Aorta (tissue), 5 donors: ENCODE results near the gene DGKQ. TPM values are rescaled to one million over a fixed set of nuclear protein-coding genes. Genes with fewer than 3 reads are reported as not detected.
"Not testable (repeated sequence)": the region's sequence is repeated elsewhere in the genome, so short reads cannot be mapped to it uniquely, and the experiment has no call there.

Source experiments
- ATAC-seq: fragments of 200-7000 bp; cut with Tn5 transposase; one replicate; pipeline ENCODE4 v1.9.1; 2022; ENCODE audit warnings: moderate library complexity; ENCODE audit not compliant: low FRiP score
- DNase-seq, 2 donors: peaks; one replicate each; pipeline ENCODE4 v3.0.0-alpha.2; 2020
- H3K27ac ChIP-seq, 2 donors: one replicate each; pipeline ENCODE4 v1.5.1; 2013; ENCODE audit warnings: low read length in 2 of 2, mild to moderate bottlenecking in 2 of 2, moderate library complexity in 2 of 2, control low read depth in 1 of 2, inconsistent platforms in 1 of 2, low read depth in 1 of 2
- H3K27me3 ChIP-seq, 2 donors: one replicate each; pipeline ENCODE4 v1.6.1; 2013; ENCODE audit warnings: control low read depth in 1 of 2, low read length in 1 of 2, mild to moderate bottlenecking in 1 of 2, moderate library complexity in 1 of 2; ENCODE audit not compliant: insufficient read depth in 2 of 2, control insufficient read depth in 1 of 2
- H3K36me3 ChIP-seq, 2 donors: one replicate each; pipeline ENCODE4 v1.6.1; 2013; ENCODE audit warnings: control low read depth in 1 of 2, low read length in 1 of 2, mild to moderate bottlenecking in 1 of 2; ENCODE audit not compliant: insufficient read depth in 2 of 2, control insufficient read depth in 1 of 2
- H3K4me1 ChIP-seq, 2 donors: one replicate each; pipeline ENCODE4 v1.6.1; 2013; ENCODE audit warnings: low read length in 2 of 2, control low read depth in 1 of 2, mild to moderate bottlenecking in 1 of 2, moderate library complexity in 1 of 2; ENCODE audit not compliant: insufficient read depth in 2 of 2, control insufficient read depth in 1 of 2
- H3K4me3 ChIP-seq, 2 donors: one replicate each; pipeline ENCODE4 v1.5.1; 2013; ENCODE audit warnings: low read length in 2 of 2, control low read depth in 1 of 2, mild to moderate bottlenecking in 1 of 2
- H3K9me3 ChIP-seq: one replicate; pipeline ENCODE4 v1.6.1; 2013; ENCODE audit warnings: mild to moderate bottlenecking, low read length; ENCODE audit not compliant: control insufficient read depth
- WGBS, 2 donors: extraction: QIAGEN DNeasy Blood & Tissue Kit; methylation state at CpG; one replicate each; pipeline ENCODE4 v1.1.7; 2013; 5-methylcytosine and 5-hydroxymethylcytosine counted together
- intact Hi-C, 2 donors: fragments of 100-400 bp; cut with DNase I; formaldehyde crosslinking; loops; one replicate each; pipeline versions ENCODE4 v1.14.2 to v1.15.0; 2022
- polyA plus RNA-seq, 2 donors: library from polyadenylated mRNA; stranded (reverse); fragments of 200-250 nt; gene quantifications; one replicate each; pipeline ENCODE4 v1.2.3, GENCODE V29; 2013
- total RNA-seq, 2 donors: library from RNA; stranded (reverse); fragmentation: NEBNext Ultra II Directional; extraction: Animal tissue kit (Norgen Biotek cat#: 25700); gene quantifications; one replicate each; pipeline ENCODE4 v1.2.1, GENCODE V29; 2021
- donor health status: healthy with polysubstance abuse.
- donor health status: Bipolar disorder and iron deficiency.
- donor health status: DM: no; HTN: no; CAD: no.
- donor health status: DM: no; HTN: no; CAD: no.
- donor health status: DM: yes; HTN: yes; CAD: no.

Gene DGKQ
- total and polyA plus RNA-seq, 4 donors, result 5.4 to 14.2 (median 12.3) TPM

GRCh38 chr4:945274-946102 lies 27.9 kb downstream of the DGKQ start:
- DNase-seq (no peak), ATAC-seq (no peak)
- no peaks in the 10 kb centered on the region for H3K36me3 ChIP-seq
- no peak overlapping the region for H3K4me3 ChIP-seq
- intact Hi-C loops, result no loop called here
- no peak overlapping the region for H3K27ac ChIP-seq
- H3K9me3 ChIP-seq, result no peaks in the 10 kb centered on the region
- no peaks in the 10 kb centered on the region for H3K27me3 ChIP-seq
- H3K4me1 ChIP-seq, result no peaks in the 10 kb centered on the region
- 65 to 68% methylated on average over 28 of the region's 28 CpGs for WGBS, 2 donors

DNA sequence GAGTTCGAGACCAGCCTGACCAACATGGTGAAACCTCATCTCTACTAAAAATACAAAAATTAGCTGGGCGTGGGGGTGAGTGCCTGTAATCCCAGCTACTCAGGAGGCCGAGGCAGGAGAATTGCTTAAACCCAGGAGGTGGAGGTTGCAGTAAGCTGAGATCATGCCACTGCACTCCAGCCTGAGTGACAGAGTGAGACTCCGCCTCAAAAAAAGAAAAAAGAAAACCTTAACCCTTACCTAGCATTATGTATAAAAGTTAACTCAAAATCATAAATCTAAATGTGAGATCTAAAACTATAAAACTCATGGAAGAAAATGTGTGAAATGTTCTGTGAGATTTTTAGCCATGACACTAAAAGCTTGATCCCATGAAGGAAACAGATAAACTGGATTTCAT lies 33.9 kb downstream of the DGKQ start:
- H3K27me3 ChIP-seq, H3K9me3 ChIP-seq, H3K4me3 ChIP-seq, H3K36me3 ChIP-seq, H3K27ac ChIP-seq, ATAC-seq, H3K4me1 ChIP-seq, DNase-seq, intact Hi-C loops: not testable (repeated sequence)
- 84% methylated on average over 4 of the region's 4 CpGs for WGBS, 2 donors

- no peaks in the 10 kb centered on the region for H3K27me3 ChIP-seq
- peak overlapping the region in 1 of 2 donors; percentile 43 for H3K27ac ChIP-seq
- peak; percentile 3 for ATAC-seq
- H3K36me3 ChIP-seq, result no peaks in the 10 kb centered on the region
- peak overlapping the region; percentile 57 to 71 for H3K4me3 ChIP-seq
- intact Hi-C loops, result loop anchor here in 1 of 2 donors (5.0 kb wide), 2 partner anchors 40 to 55 kb away; partner anchors contain the start of genes DGKQ and IDUA
- H3K4me1 ChIP-seq, result no peaks in the 10 kb centered on the region
- H3K9me3 ChIP-seq, result no peaks in the 10 kb centered on the region
- no peak for DNase-seq
- 2 to 3% methylated on average over 11 of the region's 11 CpGs for WGBS, 2 donors
Measured at GRCh38 chr4:932713-933070, 40.7 kb downstream of the DGKQ start.

DNA sequence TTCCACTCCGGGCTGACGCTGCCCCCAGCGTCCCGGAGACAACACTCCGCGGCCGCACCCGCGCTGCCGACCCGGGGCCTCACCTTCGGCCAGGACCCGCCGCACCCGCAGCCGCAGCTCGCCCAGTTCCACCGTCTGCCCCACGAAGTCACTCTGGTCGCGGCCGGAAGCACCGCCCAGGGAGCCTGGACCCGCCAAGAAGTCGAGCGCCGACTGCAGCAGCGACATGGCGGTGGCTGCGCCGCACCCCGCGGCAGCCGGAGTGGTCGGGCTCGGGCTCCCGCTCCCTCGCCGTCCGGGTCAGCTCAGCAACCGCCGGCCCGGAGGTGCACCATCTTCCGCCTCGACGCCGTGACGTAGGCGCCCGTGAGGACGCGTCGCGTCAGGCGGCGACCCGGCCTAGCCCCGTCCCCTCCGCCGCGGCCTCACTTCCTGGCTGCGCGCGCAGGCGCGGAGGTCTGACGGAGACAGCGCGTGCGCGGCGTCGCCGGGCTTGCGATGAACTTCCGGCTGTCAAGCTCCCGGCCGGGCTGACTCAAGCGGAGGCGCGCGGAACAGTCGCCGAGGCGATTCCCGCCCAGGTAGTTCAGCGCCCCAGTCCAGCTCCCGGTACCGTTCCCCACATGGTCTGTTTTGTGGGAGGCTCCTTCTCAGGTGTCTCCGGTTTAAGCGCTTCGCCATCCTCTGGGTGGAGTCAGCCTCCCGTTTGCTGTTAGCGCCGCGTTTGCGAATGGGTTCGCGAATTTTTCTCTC lies 41.2 kb downstream of the DGKQ start, which contains the start of the genes GAK and TMEM175:
Gene GAK, minus strand, starts transcription at position 357 of the 753 bp plus-strand sequence. Its CDS starts 129 bp downstream, at position 228.
Gene TMEM175, plus strand, starts transcription at position 501 of the 753 bp plus-strand sequence. CDS start 15,280 bp downstream, outside the sequence.
- intact Hi-C loops, result loop anchor here in 1 of 2 donors (5.0 kb wide), 2 partner anchors 40 to 55 kb away; partner anchors contain the start of genes DGKQ and IDUA
- 0 to 1% methylated on average over 99 of the region's 99 CpGs for WGBS, 2 donors

DNA sequence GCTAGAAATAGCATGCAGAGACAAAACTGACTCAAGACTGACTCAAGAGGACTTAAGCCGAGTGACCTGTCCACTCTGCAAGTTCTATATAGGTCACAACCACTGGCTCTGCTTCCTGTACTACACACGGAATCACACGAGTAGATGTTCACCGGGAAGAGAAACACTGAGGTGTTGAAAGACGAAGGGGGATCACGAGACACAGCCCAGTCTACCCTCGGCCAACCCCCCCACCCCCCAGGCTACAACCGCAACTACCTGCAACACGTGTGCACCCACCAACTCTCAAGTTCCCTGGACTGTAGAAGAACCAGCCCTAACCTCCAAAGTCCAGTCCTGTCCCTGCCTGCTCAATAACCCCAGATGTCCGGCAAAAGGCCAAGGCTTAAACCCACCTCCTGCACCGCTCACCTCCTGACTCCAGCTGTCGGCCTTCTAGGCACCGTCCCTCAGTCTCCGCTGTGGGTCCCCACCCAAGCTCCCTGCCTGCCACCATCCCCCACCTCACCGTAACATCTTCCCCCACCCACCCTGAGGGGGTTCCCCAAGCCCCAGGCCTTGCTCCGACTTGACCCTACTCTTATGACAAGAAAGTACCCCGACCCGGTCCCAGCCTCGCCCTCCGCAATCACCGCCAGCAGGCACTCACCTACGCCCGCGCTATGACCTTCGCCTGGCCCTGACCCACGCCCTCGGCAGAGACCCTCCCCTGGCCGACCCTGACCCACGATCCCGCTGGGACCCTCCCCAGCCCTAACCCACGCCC lies 42.0 kb downstream of the DGKQ start:
- Histone ChIP-seq H3K4me1 (no peaks in the 10 kb centered on the region), H3K27ac (peak overlapping the region in 1 of 2 donors; percentile 2), H3K9me3 (no peaks in the 10 kb centered on the region), H3K36me3 (no peaks in the 10 kb centered on the region), H3K4me3 (peak overlapping the region; percentile 36 to 82), H3K27me3 (no peaks in the 10 kb centered on the region)
- no peak for DNase-seq
- WGBS, 2 donors, result 3 to 4% methylated on average over 30 to 31 of the region's 31 CpGs
- intact Hi-C loops, result loop anchor here in 1 of 2 donors (5.0 kb wide), 2 partner anchors 41 to 56 kb away; partner anchors contain the start of genes DGKQ and IDUA
- peak; percentile 17 for ATAC-seq

More for the DNA sequence above, 41.2 kb downstream of the DGKQ start, which contains the start of the genes GAK and TMEM175:
- H3K27me3 ChIP-seq, result no peaks in the 10 kb centered on the region
- H3K4me3 ChIP-seq, result peak within 1 kb of the TSS; percentile 57 to 82
- H3K36me3 ChIP-seq, result no peaks in the 10 kb centered on the region
- H3K9me3 ChIP-seq, result no peaks in the 10 kb centered on the region
- DNase-seq (peak; percentile 97 to 99), ATAC-seq (peak; percentile 99)
- no peaks in the 10 kb centered on the region for H3K4me1 ChIP-seq
- peak within 1 kb of the TSS in 1 of 2 donors; percentile 43 for H3K27ac ChIP-seq

GRCh38 chr4:930827-931193 lies 42.6 kb downstream of the DGKQ start:
- no peaks in the 10 kb centered on the region for H3K4me1 ChIP-seq
- ATAC-seq, result no peak
- no peak overlapping the region for H3K27ac ChIP-seq
- no peaks in the 10 kb centered on the region for H3K27me3 ChIP-seq
- 55 to 57% methylated on average over 7 of the region's 7 CpGs for WGBS, 2 donors
- intact Hi-C loops, result loop anchor here in 1 of 2 donors (5.0 kb wide), 2 partner anchors 41 to 56 kb away; partner anchors contain the start of genes DGKQ and IDUA
- no peak for DNase-seq
- H3K36me3 ChIP-seq, result no peaks in the 10 kb centered on the region
- H3K9me3 ChIP-seq, result no peaks in the 10 kb centered on the region
- H3K4me3 ChIP-seq, result no peak overlapping the region

- H3K27me3 ChIP-seq, result no peaks in the 10 kb centered on the region
- no peak for DNase-seq
- H3K27ac ChIP-seq, result no peak overlapping the region
- H3K4me3 ChIP-seq, result no peak overlapping the region
- no peaks in the 10 kb centered on the region for H3K9me3 ChIP-seq
- intact Hi-C loops, result loop anchor here in 1 of 2 donors (5.0 kb wide), 2 partner anchors 42 to 57 kb away; partner anchors contain the start of genes DGKQ and IDUA
- no peaks in the 10 kb centered on the region for H3K36me3 ChIP-seq
- H3K4me1 ChIP-seq, result no peaks in the 10 kb centered on the region
- no peak for ATAC-seq
- 45 to 52% methylated on average over 3 of the region's 3 CpGs for WGBS, 2 donors
Measured at GRCh38 chr4:930028-930551, 43.3 kb downstream of the DGKQ start.
